ENCODE data around the gene MS4A6E. TPM values are rescaled to one million over a fixed set of nuclear protein-coding genes. Genes with fewer than 3 reads are reported as not detected.

The MS4A6E gene
- total RNA-seq, 1 donor from 2014 or later, result not detected

- Mint-ChIP-seq H3K4me3 (ENCODE audit: low read depth) (no peak overlapping the region), H3K9me3 (ENCODE audit: low read depth) (peaks cover 18% of the 10 kb centered on the region), H3K27ac (no peak overlapping the region), H3K4me1 (ENCODE audit: low read depth) (no peaks in the 10 kb centered on the region), H3K27me3 (no peaks in the 10 kb centered on the region), H3K36me3 (ENCODE audit: insufficient read depth) (no peaks in the 10 kb centered on the region)
- TF ChIP-seq CTCF (IDR thresholded peaks at IDR 0.05; ENCODE audit: unreplicated experiment), result no peak
- DNase-seq (ENCODE audit: low spot score, unreplicated experiment), result no peak
Observed at GRCh38 chr11:60321051-60321450, 6.0 kb upstream of the MS4A6E start.

GRCh38 chr11:60328460-60328859 lies 1.4 kb downstream of the MS4A6E start:
- no peak for DNase-seq (ENCODE audit: low spot score, unreplicated experiment)
- no peak overlapping the region for H3K4me3 Mint-ChIP-seq (ENCODE audit: low read depth)
- H3K27ac Mint-ChIP-seq, result no peak overlapping the region
- H3K9me3 Mint-ChIP-seq (ENCODE audit: low read depth), result peaks cover 7% of the 10 kb centered on the region
- no peaks in the 10 kb centered on the region for H3K27me3 Mint-ChIP-seq
- peaks cover 2% of the 10 kb centered on the region for H3K4me1 Mint-ChIP-seq (ENCODE audit: low read depth)
- no peak for TF ChIP-seq CTCF (IDR thresholded peaks at IDR 0.05; ENCODE audit: unreplicated experiment)
- no peaks in the 10 kb centered on the region for H3K36me3 Mint-ChIP-seq (ENCODE audit: insufficient read depth)

- Mint-ChIP-seq H3K4me1 (ENCODE audit: low read depth) (peaks cover 9% of the 10 kb centered on the region), H3K9me3 (ENCODE audit: low read depth) (peaks cover 7% of the 10 kb centered on the region), H3K4me3 (ENCODE audit: low read depth) (no peak overlapping the region), H3K36me3 (ENCODE audit: insufficient read depth) (no peaks in the 10 kb centered on the region), H3K27me3 (peaks cover 7% of the 10 kb centered on the region), H3K27ac (no peak overlapping the region)
- DNase-seq (ENCODE audit: low spot score, unreplicated experiment), result no peak
- no peak for TF ChIP-seq CTCF (IDR thresholded peaks at IDR 0.05; ENCODE audit: unreplicated experiment)
Observed at GRCh38 chr11:60332846-60333245, 5.8 kb downstream of the MS4A6E start.

- Mint-ChIP-seq H3K36me3 (ENCODE audit: insufficient read depth) (no peaks in the 10 kb centered on the region), H3K27ac (no peak overlapping the region), H3K4me3 (ENCODE audit: low read depth) (no peak overlapping the region), H3K4me1 (ENCODE audit: low read depth) (peaks cover 9% of the 10 kb centered on the region), H3K27me3 (peaks cover 15% of the 10 kb centered on the region), H3K9me3 (ENCODE audit: low read depth) (peaks cover 7% of the 10 kb centered on the region)
- peak; percentile 70 for TF ChIP-seq CTCF (IDR thresholded peaks at IDR 0.05; ENCODE audit: unreplicated experiment)
- DNase-seq (ENCODE audit: low spot score, unreplicated experiment), result peak; percentile 61
Observed at GRCh38 chr11:60334005-60334620, 7.1 kb downstream of the MS4A6E start.

GRCh38 chr11:60336767-60337391 lies 9.8 kb downstream of the MS4A6E start:
- no peaks in the 10 kb centered on the region for H3K36me3 Mint-ChIP-seq (ENCODE audit: insufficient read depth)

More at GRCh38 chr11:60336767-60337391, 9.8 kb downstream of the MS4A6E start:
- Mint-ChIP-seq H3K4me1 (ENCODE audit: low read depth) (peaks cover 12% of the 10 kb centered on the region), H3K27ac (no peak overlapping the region), H3K27me3 (peaks cover 23% of the 10 kb centered on the region), H3K4me3 (ENCODE audit: low read depth) (no peak overlapping the region), H3K9me3 (ENCODE audit: low read depth) (no peaks in the 10 kb centered on the region)
- no peak for DNase-seq (ENCODE audit: low spot score, unreplicated experiment)
- TF ChIP-seq CTCF (IDR thresholded peaks at IDR 0.05; ENCODE audit: unreplicated experiment), result no peak
